Non-pigmented ciliary epithelial cell (primary cell): Measurements from ENCODE around the gene NCAM1.
"Not testable (repeated sequence)": the region's sequence is repeated elsewhere in the genome, so short reads cannot be mapped to it uniquely, and the experiment has no call there.

Experiments used
- DNase-seq: peaks from one replicate; pipeline ENCODE4 v3.0.0-alpha.2; 2010; ENCODE audit warnings: low read depth

The NCAM1 gene

DNA sequence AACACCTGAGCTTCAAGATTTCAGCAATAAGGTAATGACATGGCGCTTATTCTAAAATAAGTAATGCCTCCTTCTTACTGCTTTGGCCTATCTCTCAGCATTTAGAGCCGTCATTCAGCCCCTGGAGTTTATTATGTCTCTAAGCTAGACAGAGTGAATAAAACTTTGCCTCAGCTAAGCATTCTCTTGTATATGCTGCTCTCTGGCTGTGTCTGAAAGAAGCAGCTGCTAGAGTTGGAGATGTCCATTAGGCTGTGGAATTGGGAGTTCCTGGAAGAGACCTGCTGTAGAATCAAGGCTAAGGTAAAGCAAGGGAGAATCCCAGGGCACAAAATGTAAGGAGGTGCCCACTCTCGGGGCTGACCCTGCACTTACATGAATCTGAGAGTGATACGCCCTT is 317.7 kb downstream of the NCAM1 start:
- DNase-seq = no peak

DNA sequence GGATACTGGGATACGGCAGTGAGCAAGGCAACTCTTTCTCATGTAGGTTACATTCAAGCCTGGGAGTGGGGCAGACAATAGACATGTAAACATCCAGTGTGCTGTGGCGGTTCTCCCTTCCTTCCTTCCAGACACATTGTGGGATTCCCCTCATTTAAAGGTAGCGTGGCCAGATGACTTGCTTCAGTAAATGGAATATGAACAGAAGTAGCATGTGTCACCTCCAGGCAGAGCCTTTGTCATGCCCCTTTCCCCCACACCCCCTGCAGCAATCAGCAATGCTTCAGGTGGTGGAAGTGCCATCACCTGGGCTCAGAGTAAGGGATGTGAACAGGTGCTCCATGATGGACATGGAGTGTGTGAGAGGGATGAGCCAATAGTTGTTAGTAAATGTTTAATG is 318.4 kb downstream of the NCAM1 start:
- DNase-seq = no peak

DNA sequence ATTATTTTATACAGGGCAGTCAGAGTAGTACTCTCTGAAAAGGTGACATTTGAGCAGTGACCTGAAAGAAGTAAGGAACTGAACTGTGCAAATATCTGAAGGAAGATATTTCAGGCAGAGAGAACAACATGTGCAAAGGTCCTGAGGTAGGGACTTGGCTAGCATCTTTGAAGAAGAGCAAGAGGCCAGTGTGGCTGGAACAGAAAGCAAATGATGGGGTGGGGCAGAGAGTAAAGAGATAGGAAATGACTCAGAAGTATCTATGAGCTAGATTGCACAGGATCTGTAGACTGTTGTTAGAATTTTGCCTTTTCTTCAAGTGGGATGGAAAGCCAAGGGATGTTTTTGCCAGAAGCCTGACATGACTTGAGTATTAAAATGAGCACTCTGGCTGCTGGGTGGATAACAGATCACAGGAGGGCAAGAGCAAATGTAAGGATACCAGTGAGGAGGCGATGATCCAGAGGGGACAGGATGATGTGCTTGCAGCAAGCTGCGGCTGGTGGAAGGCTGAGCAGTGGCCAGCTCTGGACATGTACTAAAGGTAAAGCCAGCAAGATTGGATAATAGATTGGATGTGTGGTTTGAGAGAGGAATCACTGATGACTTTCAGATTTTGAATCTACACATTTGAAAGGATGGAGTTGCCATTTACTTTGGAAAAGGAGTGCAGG is 320.0 kb downstream of the NCAM1 start:
- no peak for DNase-seq

- DNase-seq = no peak
Observed at GRCh38 chr11:113282898-113283437, 321.7 kb downstream of the NCAM1 start.

DNA sequence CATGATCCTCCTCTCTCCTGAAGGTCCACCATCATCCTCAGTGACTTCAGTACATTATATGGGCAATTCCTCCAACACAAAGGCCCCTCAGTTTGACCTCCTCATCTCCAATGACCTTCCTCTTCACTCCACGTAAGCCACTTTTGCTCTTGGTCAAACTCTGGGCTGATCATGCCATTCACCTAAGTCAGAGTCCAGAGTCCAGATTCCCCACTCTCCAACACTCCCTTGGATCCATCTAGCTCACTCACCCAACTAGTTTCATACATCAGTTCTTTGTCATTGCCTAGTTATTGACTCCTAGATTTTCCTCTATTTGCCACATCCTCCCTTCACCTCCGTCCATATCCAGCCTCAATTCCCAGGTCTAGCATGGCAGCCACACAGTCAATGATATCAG is 322.7 kb downstream of the NCAM1 start:
- DNase-seq = no peak

DNA sequence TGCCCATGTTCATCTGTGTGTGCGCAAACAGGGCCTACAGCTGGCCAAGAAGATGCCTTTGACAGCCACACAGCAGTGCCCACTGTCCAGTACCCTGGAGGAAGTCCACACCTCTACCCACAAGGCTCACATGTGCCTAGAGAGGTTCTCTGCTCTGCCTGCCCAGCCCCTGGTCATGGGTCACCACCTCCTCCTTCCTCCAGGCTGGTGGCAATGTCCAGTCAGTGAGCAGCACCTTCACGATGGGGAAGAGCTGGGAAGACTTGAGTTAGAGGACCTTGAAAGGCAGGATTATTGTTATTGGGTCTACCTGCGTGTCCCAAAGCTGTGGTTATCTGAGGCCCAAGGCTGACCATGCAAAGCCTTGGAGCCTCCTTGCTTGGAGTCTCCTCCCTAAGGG is 324.8 kb downstream of the NCAM1 start:
- DNase-seq = no peak

DNA sequence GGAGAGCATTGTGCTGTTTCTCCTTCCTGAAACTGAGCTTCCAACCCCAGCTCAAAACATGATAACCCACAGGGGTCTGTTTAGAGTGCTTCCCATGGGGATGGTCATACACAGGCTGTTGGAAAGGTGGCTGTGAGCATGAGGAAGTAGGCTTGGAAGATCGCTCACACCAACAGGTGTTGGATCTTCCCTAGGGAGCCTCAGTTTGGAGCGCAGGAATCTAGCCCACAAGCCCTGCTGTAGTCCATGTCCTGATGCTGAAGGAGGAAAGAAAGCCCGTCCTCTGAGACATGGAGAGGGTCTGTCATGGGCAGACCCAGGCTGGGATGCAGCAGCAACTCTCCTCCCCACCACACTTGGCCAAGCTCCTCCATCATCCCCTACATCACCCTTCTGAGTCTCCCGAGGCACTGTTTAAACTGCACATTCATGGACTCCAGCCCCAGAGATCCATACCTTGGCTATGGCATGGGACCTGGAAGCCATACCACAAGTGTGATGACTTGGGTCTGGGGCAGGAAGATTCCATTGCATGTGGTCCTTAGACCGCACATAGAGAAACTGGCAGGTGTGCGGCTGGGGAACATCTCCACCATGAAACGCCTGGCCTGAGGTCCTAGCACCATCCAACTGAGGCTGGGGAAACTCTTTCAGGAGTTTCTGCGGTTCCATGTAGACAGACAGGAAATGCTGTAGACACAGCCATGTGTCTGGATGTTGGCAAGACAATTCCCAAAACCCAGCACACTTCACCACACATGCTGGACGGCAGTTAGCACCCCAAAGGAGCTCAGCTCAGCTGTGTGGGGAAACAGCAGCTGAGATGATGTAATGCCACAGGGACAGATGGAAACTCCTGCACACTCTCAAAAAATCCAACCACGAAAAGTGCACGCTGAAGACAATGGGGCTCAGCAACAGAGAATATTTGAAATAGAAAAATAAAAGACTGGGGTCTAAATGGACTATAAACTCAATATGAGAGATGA is 325.6 kb downstream of the NCAM1 start:
- no peak for DNase-seq

GRCh38 chr11:113287801-113288200 is 326.6 kb downstream of the NCAM1 start:
- no peak for DNase-seq

DNA sequence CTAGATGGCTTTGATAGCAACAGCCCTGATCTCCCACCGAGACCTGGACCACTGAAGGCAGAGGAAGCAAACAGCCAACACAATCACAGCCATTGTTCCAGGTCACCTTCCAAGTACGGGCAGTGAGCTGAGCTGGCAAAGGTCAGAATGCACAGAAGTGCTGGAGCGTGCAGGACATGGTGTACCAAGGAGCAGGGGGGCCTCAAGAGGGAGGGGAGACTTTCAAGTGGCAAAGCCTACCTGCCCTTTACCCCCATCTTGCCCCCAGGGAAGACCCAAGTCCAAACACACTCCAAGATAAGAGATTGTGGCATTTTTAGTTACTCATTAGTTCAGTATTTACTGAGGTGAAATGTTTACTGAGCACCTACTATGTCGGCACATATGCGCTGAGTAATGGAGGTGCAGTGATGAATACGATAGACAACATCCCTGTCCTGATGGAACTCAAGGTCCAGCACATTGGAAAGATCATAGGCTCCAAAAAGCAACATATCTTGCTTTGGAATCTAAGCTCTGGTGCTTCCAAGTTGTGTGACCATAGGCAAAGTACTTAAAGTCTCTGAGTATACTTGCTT is 327.2 kb downstream of the NCAM1 start:
- no peak for DNase-seq

- no peak for DNase-seq
Observed at GRCh38 chr11:113289431-113290187, 328.4 kb downstream of the NCAM1 start.

DNA sequence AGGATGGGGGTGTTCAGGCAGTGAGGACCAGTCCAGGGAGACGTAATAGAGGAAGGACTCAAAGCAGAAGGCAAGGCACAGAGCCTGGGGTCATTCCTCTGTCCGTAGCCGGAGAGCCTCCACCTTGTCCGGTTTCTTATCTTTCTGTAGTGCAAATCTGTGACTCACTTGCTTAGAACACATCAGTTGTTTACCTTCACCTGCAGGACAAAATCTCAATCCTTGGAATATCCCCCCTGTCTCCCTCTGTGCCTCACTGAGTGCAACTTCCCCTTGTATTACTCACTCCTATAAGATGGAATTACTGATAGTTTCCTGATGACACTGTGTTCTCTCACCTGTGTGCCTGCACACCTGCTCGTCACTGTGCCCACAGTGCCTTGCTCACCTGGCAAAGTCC is 332.7 kb downstream of the NCAM1 start:
- DNase-seq = no peak

- no peak for DNase-seq
Observed at GRCh38 chr11:113295993-113296392, 334.8 kb downstream of the NCAM1 start.

DNA sequence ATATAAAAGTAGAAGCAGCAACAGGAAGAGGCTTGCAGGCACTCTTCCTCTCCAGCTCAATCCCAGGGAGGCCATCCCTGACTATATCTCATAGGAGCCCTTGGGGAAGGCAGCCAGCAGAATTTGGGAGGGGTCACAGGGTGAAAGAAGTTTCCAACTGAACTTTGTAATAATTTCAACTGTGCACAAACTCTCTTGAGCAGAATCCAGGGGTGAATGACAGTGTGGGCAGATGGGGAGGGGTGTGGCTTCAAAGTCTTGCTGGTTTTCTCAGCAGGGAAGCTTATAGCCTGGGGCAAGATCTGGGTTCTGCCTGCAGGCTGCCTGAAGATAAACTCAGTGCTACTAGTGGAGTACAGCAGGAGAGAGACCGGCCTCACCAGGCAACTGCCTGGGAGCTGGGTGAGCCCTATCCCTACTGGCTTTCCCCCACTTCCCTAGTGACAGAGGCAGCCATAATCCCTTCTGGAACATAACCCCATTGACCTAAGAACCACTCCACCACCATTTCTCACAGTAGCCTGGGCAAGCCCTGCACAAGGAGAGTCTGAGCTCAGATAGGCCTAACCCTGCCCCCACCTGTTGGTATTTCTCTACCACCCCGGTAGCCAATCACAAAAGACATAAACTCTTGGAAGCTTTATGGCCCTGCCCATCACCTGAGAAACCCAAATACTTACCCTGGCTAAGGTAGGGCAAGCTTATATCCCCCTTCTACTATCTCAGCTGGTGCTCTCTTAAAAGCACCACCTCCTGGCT is 335.4 kb downstream of the NCAM1 start:
- DNase-seq = no peak

GRCh38 chr11:113298496-113298895 is 337.3 kb downstream of the NCAM1 start:
- DNase-seq = not testable (repeated sequence)

DNA sequence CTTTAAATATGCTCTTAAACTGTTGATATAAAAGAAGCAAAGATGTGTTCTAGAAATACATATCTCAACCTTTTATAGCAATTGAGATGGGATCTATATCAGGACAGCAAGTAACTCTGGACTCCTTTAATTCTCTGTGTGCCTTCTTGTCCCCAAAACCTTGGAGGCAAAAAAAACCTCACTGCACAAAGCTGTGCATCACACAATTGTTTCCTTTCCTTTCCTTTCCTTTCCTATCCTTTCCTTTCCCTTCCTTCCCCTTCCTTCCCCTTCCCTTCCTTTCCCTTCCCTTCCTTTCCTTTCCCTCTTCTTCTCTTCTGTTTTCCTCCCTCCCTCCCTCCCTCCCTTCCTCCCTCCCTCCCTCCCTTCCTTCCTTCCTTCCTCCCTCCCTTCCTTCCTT is 343.7 kb downstream of the NCAM1 start:
- no peak for DNase-seq

GRCh38 chr11:113305440-113306336 is 344.5 kb downstream of the NCAM1 start:
- peak; percentile 11 for DNase-seq

DNA sequence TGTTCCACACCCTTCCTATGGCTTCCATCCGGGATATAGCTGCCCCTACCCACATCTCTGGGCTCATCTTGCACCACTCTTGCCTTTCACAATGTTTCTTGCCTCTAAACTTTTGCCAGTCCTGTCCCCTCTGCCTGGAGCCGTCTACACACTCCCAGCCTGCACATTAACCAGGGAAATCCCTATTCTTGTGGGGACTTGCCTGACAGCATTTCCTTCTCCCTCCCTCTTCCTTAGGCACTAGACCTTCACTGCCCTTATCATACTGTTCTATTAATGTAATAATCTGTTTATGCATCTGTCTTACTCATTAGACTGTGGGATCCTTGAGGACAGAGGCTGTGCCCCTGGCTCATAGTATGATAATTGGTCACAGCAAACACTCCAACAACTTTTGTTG is 347.4 kb downstream of the NCAM1 start:
- DNase-seq = no peak

DNA sequence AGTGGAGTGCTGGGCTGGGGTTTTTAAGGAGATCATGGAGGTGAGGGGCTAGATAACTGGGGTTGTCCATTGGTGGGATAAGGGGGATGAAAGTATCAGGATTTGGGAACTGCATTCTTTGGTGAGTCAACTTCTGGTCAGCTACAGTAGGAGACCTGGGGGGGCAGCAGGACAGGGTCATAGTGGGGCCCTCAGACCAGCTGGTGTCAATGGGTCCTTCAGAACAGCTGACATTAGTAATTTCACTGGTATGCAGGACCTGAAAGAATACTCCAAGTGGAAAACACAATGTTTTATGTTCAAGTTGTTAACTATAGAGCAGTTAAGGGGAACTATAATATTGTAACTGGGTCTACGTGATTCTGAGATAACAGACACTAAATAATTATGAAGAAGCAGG is 350.3 kb downstream of the NCAM1 start:
- no peak for DNase-seq

- no peak for DNase-seq
Observed at GRCh38 chr11:113313601-113314000, 352.4 kb downstream of the NCAM1 start.

GRCh38 chr11:113314065-113314388 is 352.8 kb downstream of the NCAM1 start:
- DNase-seq = no peak
